Stimulated activated CD4-positive, alpha-beta T cell treated with anti-CD3 and anti-CD28 coated beads, Interleukin-1b, Interleukin-23, amount 100 ng/mL, for 4 hours (primary cell): Measurements from ENCODE around the gene FAM43A.

ENCODE experiments used
- DNase-seq, 2 donors: peaks; one replicate each; pipeline ENCODE4 v3.0.0-alpha.2; 2020; ENCODE audit warnings: low read depth in 2 of 2

The FAM43A gene

GRCh38 chr3:194685718-194686413 is at the start of gene FAM43A:
Gene FAM43A, plus strand, starts transcription at chr3:194685883. Its CDS starts 944 bp downstream, at chr3:194686827.
- DNase-seq, result peak; percentile 66 to 69

GRCh38 chr3:194637066-194637465 is 48.6 kb upstream of the FAM43A start:
- no peak for DNase-seq

- no peak for DNase-seq
Observed at GRCh38 chr3:194637541-194638400, 47.9 kb upstream of the FAM43A start.

GRCh38 chr3:194638991-194639605 is 46.6 kb upstream of the FAM43A start:
- DNase-seq, result no peak

- DNase-seq, result peak; percentile 12 to 18
Observed at GRCh38 chr3:194640829-194641228, 44.9 kb upstream of the FAM43A start.

GRCh38 chr3:194642769-194643168 is 42.9 kb upstream of the FAM43A start:
- DNase-seq, result no peak

GRCh38 chr3:194647747-194648146 is 37.9 kb upstream of the FAM43A start:
- no peak for DNase-seq

- no peak for DNase-seq
Observed at GRCh38 chr3:194654443-194654842, 31.2 kb upstream of the FAM43A start.

- DNase-seq, result no peak
Observed at GRCh38 chr3:194657439-194657838, 28.2 kb upstream of the FAM43A start.

- DNase-seq, result no peak
Observed at GRCh38 chr3:194658477-194659242, 27.0 kb upstream of the FAM43A start.

GRCh38 chr3:194659778-194660177 is 25.9 kb upstream of the FAM43A start:
- DNase-seq, result no peak

- DNase-seq, result no peak
Observed at GRCh38 chr3:194661374-194661773, 24.3 kb upstream of the FAM43A start.

- DNase-seq, result no peak
Observed at GRCh38 chr3:194661946-194662345, 23.7 kb upstream of the FAM43A start.

GRCh38 chr3:194664857-194665256 is 20.8 kb upstream of the FAM43A start:
- no peak for DNase-seq

GRCh38 chr3:194667363-194667762 is 18.3 kb upstream of the FAM43A start:
- DNase-seq, result no peak

- no peak for DNase-seq
Observed at GRCh38 chr3:194671511-194671899, 14.2 kb upstream of the FAM43A start.

GRCh38 chr3:194671900-194672808 is 13.5 kb upstream of the FAM43A start, which contains the start of gene LSG1:
Gene LSG1, minus strand, starts transcription at chr3:194672191. Its CDS starts 29 bp downstream, at chr3:194672162.
- DNase-seq, result peak; percentile 79 to 86

GRCh38 chr3:194672876-194673275 is 12.8 kb upstream of the FAM43A start:
- no peak for DNase-seq

- DNase-seq, result no peak
Observed at GRCh38 chr3:194673761-194674160, 11.9 kb upstream of the FAM43A start.

GRCh38 chr3:194675081-194675640 is 10.5 kb upstream of the FAM43A start:
- DNase-seq, result peak in 1 of 2 donors; percentile 60
